ENCODE measurements around the gene RAET1G.

GRCh38 chr6:149895833-149896271, 27.1 kb downstream of the RAET1G start:
- TF ChIP-seq CTCF (IDR thresholded peaks at IDR 0.05), result no peak
- TF ChIP-seq POLR2A (IDR thresholded peaks at IDR 0.05), result no peak
